HepG2 (cell line): ENCODE measurements around the gene TXNIP. TPM values are rescaled to one million over a fixed set of nuclear protein-coding genes. Genes with fewer than 3 reads are reported as not detected.

Experiments used
- ARID4A ChIP-seq: sonication (generic); formaldehyde crosslinking; IDR thresholded peaks from 2 replicates; pipeline ENCODE4 v1.5.0; 2020; ENCODE audit warnings: mild to moderate bottlenecking, missing genetic modification reagents, borderline replicate concordance
- ARID5B ChIP-seq: IDR thresholded peaks from 2 replicates; pipeline ENCODE4 v1.4.0; 2020; ENCODE audit warnings: mild to moderate bottlenecking, missing genetic modification reagents
- ELK4 ChIP-seq: sonication (generic); formaldehyde crosslinking; IDR thresholded peaks from 2 replicates; pipeline ENCODE4 v1.9.0; 2021; ENCODE audit warnings: missing genetic modification reagents, borderline replicate concordance
- GABPA ChIP-seq, 2 experiments: IDR thresholded peaks; 2 replicates each; pipeline ENCODE4 v1.6.1; 2011 to 2016; ENCODE audit warnings: low read depth in 2 of 2, low read length in 1 of 2, missing biosample characterization in 1 of 2, missing genetic modification characterization in 1 of 2
- GATAD2A ChIP-seq: IDR thresholded peaks from 2 replicates; pipeline ENCODE4 v1.6.1; 2016
- HMGA1 ChIP-seq: sonication (generic); formaldehyde crosslinking; conservative IDR thresholded peaks from 2 replicates; pipeline ENCODE4 v1.4.0; 2020; ENCODE audit warnings: missing genetic modification reagents
- NFATC3 ChIP-seq: sonication (generic); formaldehyde crosslinking; IDR thresholded peaks from 2 replicates; pipeline ENCODE4 v1.5.1; 2020; ENCODE audit warnings: mild to moderate bottlenecking, missing genetic modification reagents
- NFKBIZ ChIP-seq: IDR thresholded peaks from 2 replicates; pipeline ENCODE4 v1.6.1; 2018; ENCODE audit warnings: missing genetic modification reagents, missing compliant biosample characterization
- NR2F1 ChIP-seq, 2 experiments: fragments of 450-650 bp in 1 of 2; formaldehyde crosslinking in 1 of 2; IDR thresholded peaks; 2 replicates each; pipeline versions ENCODE4 v1.5.0 to v1.6.1; 2016 to 2020; ENCODE audit warnings: mild to moderate bottlenecking in 1 of 2, missing compliant biosample characterization in 1 of 2, missing genetic modification reagents in 1 of 2, moderate library complexity in 1 of 2
- RXRB ChIP-seq: IDR thresholded peaks from 2 replicates; pipeline ENCODE4 v1.6.1; 2016; ENCODE audit warnings: borderline replicate concordance, missing genetic modification reagents, missing compliant biosample characterization
- STAG1 ChIP-seq: sonication (generic); formaldehyde crosslinking; IDR thresholded peaks from 2 replicates; pipeline ENCODE4 v1.4.0; 2020; ENCODE audit warnings: missing genetic modification reagents
- TAF15 ChIP-seq: fragments of 200-400 bp; formaldehyde crosslinking; IDR thresholded peaks from one replicate; pipeline ENCODE4 v1.6.1; 2018; ENCODE audit warnings: mild to moderate bottlenecking, low read depth, low read length; ENCODE audit not compliant: poor library complexity, severe bottlenecking
- ZNF280B ChIP-seq: sonication (generic); formaldehyde crosslinking; IDR thresholded peaks from 2 replicates; pipeline ENCODE4 v1.5.0; 2020; ENCODE audit warnings: missing genetic modification reagents, mild to moderate bottlenecking, borderline replicate concordance
- ZNF549 ChIP-seq: sonication (generic); formaldehyde crosslinking; IDR thresholded peaks from 2 replicates; pipeline ENCODE4 v1.5.0; 2020; ENCODE audit warnings: missing genetic modification reagents
- ZNF616 ChIP-seq: sonication (generic); formaldehyde crosslinking; IDR thresholded peaks from 2 replicates; pipeline ENCODE4 v1.5.0; 2020; ENCODE audit warnings: low read depth, mild to moderate bottlenecking, missing genetic modification reagents
- ZNF841 ChIP-seq: sonication (generic); formaldehyde crosslinking; IDR thresholded peaks from 2 replicates; pipeline ENCODE4 v1.8.1; 2023; ENCODE audit warnings: missing genetic modification reagents, borderline replicate concordance
- ZNF891 ChIP-seq: sonication (generic); formaldehyde crosslinking; IDR thresholded peaks from 2 replicates; pipeline ENCODE4 v1.5.0; 2020; ENCODE audit warnings: mild to moderate bottlenecking, missing genetic modification reagents
- polyA plus RNA-seq, 8 experiments: library from polyadenylated mRNA; depleted of rRNA in 3 of 8; stranded (reverse) in 7 of 8; unstranded in 1 of 8; fragments of >200 nt; fragmentation: Illumina TruSeq in 4 of 8; extraction: Trizol in 4 of 8; gene quantifications; 2 replicates each; pipeline versions ENCODE4 v1.2.1 to v1.2.3, GENCODE V29; 2011 to 2016; ENCODE audit warnings: low read depth in 4 of 8, missing spikeins in 1 of 8, mixed read lengths in 1 of 8; ENCODE audit not compliant: insufficient read depth in 1 of 8
- total RNA-seq, 5 experiments: library from RNA; depleted of rRNA; stranded (reverse); fragments of >200 nt; fragmentation: Illumina TruSeq; extraction: Trizol; gene quantifications; 2 replicates each; pipeline ENCODE4 v1.2.3, GENCODE V29; 2016; ENCODE audit warnings: low read depth in 1 of 5

The TXNIP gene
- total and polyA plus RNA-seq, 2 of the 13 experiments (the other 11 are each of a cell fraction or from before 2014, with no cell fraction given): 24.4 to 237 TPM

- TF ChIP-seq ZNF280B (no peak), GATAD2A (CRISPR knock-in tag) (peak; percentile 32; the same call in 1 of the 2 replicates), HMGA1 (CRISPR knock-in tag) (no peak), ZNF616 (CRISPR knock-in tag) (no peak), RXRB (CRISPR knock-in tag) (peak; percentile 8; the same call in 1 of the 2 replicates), STAG1 (CRISPR knock-in tag) (peak; percentile 28; the same call in 1 of the 2 replicates), GABPA (IDR thresholded peaks at IDR 0.05; ENCODE audit: low read depth, low read length) (no peak), GABPA (CRISPR knock-in tag; IDR thresholded peaks at IDR 0.05; ENCODE audit: low read depth) (peak; percentile 14; the same call in 1 of the 2 replicates), NFATC3 (CRISPR knock-in tag) (no peak), ARID4A (CRISPR knock-in tag) (peak; percentile 30; the same call in 1 of the 2 replicates), ELK4 (CRISPR knock-in tag) (no peak), NR2F1 (CRISPR knock-in tag; IDR thresholded peaks at IDR 0.05) (no peak), ARID5B (CRISPR knock-in tag) (peak; percentile 34; the same call in 1 of the 2 replicates), ZNF549 (CRISPR knock-in tag) (no peak), ZNF841 (no peak), TAF15 (no peak), NFKBIZ (CRISPR knock-in tag) (no peak), ZNF891 (CRISPR knock-in tag) (no peak)
Measured at GRCh38 chr1:145978854-145979745, 17.3 kb downstream of the TXNIP start (continued).
